HEK293T (cell line): ENCODE measurements around the gene LRRC2.

Source experiments
- CTCF ChIA-PET: fragments of 350-600 bp; formaldehyde crosslinking; extraction: SDS; loops from one replicate; lab custom pipeline; 2021; ENCODE audit warnings: antibody characterized with exemption, inconsistent platforms; lab: Yijun Ruan, JAX
- POLR2A ChIA-PET: fragments of 350-600 bp; formaldehyde crosslinking; extraction: SDS; loops from one replicate; lab custom pipeline; 2020; ENCODE audit warnings: antibody characterized with exemption, inconsistent platforms; lab: Yijun Ruan, JAX
- DNase-seq: peaks from one replicate; pipeline ENCODE4 v3.0.0; 2012; ENCODE audit warnings: mixed read lengths; ENCODE audit errors: extremely low spot score
- ARNT ChIP-seq: fragments of 450-650 bp; IDR thresholded peaks from 2 replicates; pipeline ENCODE4 v1.6.1; 2017; ENCODE audit warnings: mild to moderate bottlenecking
- BHLHE40 ChIP-seq: fragments of 450-650 bp; IDR thresholded peaks from 2 replicates; pipeline ENCODE4 v1.6.1; 2016; ENCODE audit warnings: mild to moderate bottlenecking, moderate library complexity, borderline replicate concordance
- CTBP1 ChIP-seq: fragments of 450-650 bp; IDR thresholded peaks from 2 replicates; pipeline ENCODE4 v1.6.1; 2016; ENCODE audit warnings: borderline replicate concordance
- ELF4 ChIP-seq: fragments of 450-650 bp; IDR thresholded peaks from 2 replicates; pipeline ENCODE4 v1.6.1; 2017; ENCODE audit warnings: antibody characterized with exemption
- FOXA1 ChIP-seq: fragments of 450-650 bp; IDR thresholded peaks from 2 replicates; pipeline ENCODE4 v1.6.1; 2016; ENCODE audit warnings: mild to moderate bottlenecking
- FOXK2 ChIP-seq: fragments of 450-650 bp; IDR thresholded peaks from 2 replicates; pipeline ENCODE4 v1.6.1; 2016; ENCODE audit warnings: mild to moderate bottlenecking
- FOXM1 ChIP-seq: fragments of 450-650 bp; IDR thresholded peaks from 2 replicates; pipeline ENCODE4 v1.6.1; 2017; ENCODE audit warnings: mild to moderate bottlenecking, borderline replicate concordance
- HDGF ChIP-seq: fragments of 450-650 bp; IDR thresholded peaks from 2 replicates; pipeline ENCODE4 v1.6.1; 2017; ENCODE audit warnings: antibody characterized with exemption, borderline replicate concordance
- L3MBTL2 ChIP-seq: fragments of 450-650 bp; conservative IDR thresholded peaks from 2 replicates; pipeline ENCODE4 v1.6.1; 2016; ENCODE audit warnings: mild to moderate bottlenecking
- LEF1 ChIP-seq: fragments of 450-650 bp; IDR thresholded peaks from 2 replicates; pipeline ENCODE4 v1.6.1; 2017; ENCODE audit warnings: mild to moderate bottlenecking, borderline replicate concordance
- NFRKB ChIP-seq: fragments of 450-650 bp; IDR thresholded peaks from 2 replicates; pipeline ENCODE4 v1.6.1; 2016; ENCODE audit warnings: mild to moderate bottlenecking, moderate library complexity
- SP1 ChIP-seq: fragments of 450-650 bp; IDR thresholded peaks from 2 replicates; pipeline ENCODE4 v1.6.1; 2017
- SUZ12 ChIP-seq: fragments of 450-650 bp; IDR thresholded peaks from 2 replicates; pipeline ENCODE4 v1.6.1; 2016; ENCODE audit warnings: mild to moderate bottlenecking
- TARDBP ChIP-seq: fragments of 450-650 bp; IDR thresholded peaks from 2 replicates; pipeline ENCODE4 v1.6.1; 2016
- ZNF384 ChIP-seq: fragments of 450-650 bp; IDR thresholded peaks from 2 replicates; pipeline ENCODE4 v1.6.1; 2016
- TF ChIP-seq, protein P1 (sequence below): fragments of 450-650 bp; IDR thresholded peaks from 2 replicates; pipeline ENCODE4 v1.6.1; 2016

LRRC2 gene

DNA sequence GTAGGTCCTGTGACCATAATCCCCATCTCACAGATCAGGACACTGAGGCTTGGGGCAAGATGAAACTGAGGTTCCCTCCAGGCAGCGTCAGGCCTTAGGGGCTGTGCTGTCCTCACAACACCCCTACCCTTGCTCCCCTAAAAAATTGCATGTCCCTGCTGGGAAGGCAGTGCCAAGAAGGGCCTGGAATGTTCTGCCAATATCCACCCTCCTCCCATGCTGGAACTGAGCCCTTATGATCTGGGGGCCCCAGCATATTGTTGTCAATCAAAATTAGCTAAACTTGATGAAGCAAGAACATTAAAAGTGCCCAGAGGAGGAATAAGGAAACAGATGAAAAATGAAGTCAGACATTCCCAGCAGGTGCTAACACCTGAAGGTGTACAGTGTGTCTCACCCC, 81.7 kb downstream of the LRRC2 start:
- TF ChIP-seq ELF4 = no peak
- no peak for TF ChIP-seq LEF1
- no peak for TF ChIP-seq TARDBP
- TF ChIP-seq FOXA1 = no peak
- TF ChIP-seq FOXK2 = no peak
- ChIA-PET CTCF (no interaction called here), POLR2A (no interaction called here)
- DNase-seq = no peak

DNA sequence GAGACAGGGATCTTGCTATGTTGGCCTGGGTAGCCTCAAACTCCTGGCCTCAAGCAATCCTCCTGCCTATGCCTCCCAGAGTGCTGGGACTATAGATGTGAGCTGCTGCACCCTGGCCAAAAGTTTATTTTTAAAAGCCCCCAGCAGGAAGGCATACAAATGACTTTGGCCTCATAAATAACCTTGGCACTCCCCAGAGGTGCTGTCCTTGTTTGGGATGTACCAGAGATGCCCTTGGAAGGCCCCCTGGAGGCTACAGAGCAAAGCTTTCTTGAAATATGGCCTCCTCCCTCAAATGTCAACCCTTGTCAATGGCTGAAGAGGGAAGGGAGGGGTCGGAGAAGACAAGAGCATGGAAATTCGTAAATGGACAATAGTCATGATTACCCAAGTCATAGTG, 82.3 kb downstream of the LRRC2 start:
- CTCF ChIA-PET = no interaction called here
- no peak for DNase-seq
- POLR2A ChIA-PET = no interaction called here
- TF ChIP-seq HDGF = no peak
- TF ChIP-seq FOXM1 = no peak
- TF ChIP-seq, protein P1, sequence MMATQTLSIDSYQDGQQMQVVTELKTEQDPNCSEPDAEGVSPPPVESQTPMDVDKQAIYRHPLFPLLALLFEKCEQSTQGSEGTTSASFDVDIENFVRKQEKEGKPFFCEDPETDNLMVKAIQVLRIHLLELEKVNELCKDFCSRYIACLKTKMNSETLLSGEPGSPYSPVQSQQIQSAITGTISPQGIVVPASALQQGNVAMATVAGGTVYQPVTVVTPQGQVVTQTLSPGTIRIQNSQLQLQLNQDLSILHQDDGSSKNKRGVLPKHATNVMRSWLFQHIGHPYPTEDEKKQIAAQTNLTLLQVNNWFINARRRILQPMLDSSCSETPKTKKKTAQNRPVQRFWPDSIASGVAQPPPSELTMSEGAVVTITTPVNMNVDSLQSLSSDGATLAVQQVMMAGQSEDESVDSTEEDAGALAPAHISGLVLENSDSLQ = no peak
- TF ChIP-seq ZNF384 = no peak
- TF ChIP-seq FOXK2 = no peak
- TF ChIP-seq SP1 = no peak
- TF ChIP-seq L3MBTL2 = no peak
- no peak for TF ChIP-seq CTBP1

DNA sequence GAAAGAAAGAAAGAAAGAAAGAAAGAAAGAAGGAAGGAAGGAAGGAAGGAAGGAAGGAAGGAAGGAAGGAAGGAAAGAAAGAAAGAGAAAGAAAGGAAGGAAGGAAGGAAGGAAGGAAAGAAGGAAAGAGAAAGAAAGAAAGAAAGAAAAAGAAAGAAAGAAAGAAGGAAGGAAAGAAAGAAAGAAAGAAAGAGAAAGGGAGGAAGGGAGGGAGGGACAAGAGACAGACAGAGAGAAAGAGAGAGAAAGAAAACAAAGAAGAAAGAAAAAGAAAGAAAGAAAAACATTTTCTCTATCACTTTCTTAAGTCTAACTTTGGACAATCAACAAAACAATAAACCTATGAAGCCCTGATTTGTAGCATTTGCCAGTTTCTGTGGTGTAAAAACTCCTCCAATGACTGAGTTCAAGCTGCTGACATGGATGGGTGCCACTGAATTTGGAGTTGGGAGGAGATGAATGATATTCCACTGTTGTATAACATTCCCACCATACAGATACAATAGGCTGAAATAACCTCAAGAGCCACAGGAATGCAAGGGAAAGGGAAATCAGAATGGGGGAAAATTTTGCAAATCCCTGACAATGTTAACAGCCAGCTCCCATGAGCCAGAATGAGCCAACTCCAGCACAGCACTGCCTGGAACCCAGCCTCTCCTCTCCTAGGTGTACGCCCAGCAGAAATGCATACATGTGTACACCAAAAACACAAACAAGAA, 83.3 kb downstream of the LRRC2 start:
- POLR2A ChIA-PET = no interaction called here
- TF ChIP-seq NFRKB (no peak), L3MBTL2 (no peak), ARNT (no peak), ZNF384 (no peak), TARDBP (no peak), SP1 (no peak), FOXK2 (no peak), SUZ12 (no peak)
- DNase-seq = no peak
- CTCF ChIA-PET = no interaction called here

DNA sequence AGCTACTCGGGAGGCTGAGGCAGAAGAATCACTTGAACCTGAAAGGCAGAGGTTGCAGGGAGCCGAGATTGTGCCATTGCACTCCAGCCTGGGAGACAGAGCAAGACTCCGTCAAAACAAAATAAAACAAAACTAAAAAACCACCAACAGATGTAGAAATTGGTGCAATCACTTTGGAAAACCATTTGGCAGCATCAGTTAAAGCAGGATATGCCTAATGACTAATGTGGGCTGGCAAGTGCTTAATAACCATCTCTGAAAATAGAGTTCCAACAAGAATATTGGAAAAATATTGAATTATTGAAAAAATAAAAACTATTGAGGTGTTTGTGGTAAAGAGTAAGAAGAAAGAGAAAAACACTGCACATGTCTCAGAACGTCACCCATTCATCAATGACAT, 84.5 kb downstream of the LRRC2 start:
- ChIA-PET POLR2A (no interaction called here), CTCF (no interaction called here)
- no peak for DNase-seq
- TF ChIP-seq ARNT (no peak), TARDBP (no peak), NFRKB (no peak), BHLHE40 (no peak), SP1 (no peak), HDGF (no peak), FOXA1 (no peak), FOXK2 (no peak), ELF4 (no peak)
- TF ChIP-seq, protein P1 = no peak

DNA sequence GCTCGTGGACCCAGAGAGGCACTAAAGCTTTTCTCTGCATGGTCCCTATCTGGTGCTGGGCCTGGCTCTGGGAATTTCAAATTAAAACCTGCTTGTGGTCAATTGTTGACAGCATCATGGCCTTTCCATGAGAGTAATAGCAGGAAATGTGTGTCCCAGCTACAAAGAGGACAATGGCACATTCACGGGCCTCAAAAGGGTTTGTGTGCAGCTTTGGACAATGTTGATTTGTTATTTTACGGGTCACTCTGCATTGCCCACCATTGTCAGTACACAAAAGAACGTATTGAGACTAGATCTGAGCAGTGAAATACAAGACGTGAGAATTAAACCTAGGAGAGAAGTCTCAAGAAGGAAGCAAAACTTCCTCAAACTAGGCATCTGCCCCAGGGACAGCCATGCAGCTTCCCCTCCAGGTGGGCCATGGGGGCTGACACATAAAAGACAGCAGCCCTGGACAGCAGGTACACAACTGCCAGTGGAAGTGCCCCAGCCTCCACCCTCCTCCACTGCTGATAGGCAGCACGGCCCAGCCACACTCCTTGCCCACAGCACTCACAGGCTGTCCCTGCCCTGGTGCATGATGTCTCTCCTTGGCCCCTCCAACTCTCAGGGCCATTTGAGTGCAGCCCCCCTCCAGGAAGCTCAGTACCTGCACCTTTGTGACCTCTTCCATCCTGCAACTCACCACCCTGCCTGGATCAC, 85.5 kb downstream of the LRRC2 start:
- ChIA-PET CTCF (no interaction called here), POLR2A (no interaction called here)
- TF ChIP-seq ELF4 (no peak), SP1 (no peak), ZNF384 (no peak), FOXA1 (no peak), ARNT (no peak), NFRKB (no peak)
- TF ChIP-seq, protein P1 = no peak
- DNase-seq = no peak

DNA sequence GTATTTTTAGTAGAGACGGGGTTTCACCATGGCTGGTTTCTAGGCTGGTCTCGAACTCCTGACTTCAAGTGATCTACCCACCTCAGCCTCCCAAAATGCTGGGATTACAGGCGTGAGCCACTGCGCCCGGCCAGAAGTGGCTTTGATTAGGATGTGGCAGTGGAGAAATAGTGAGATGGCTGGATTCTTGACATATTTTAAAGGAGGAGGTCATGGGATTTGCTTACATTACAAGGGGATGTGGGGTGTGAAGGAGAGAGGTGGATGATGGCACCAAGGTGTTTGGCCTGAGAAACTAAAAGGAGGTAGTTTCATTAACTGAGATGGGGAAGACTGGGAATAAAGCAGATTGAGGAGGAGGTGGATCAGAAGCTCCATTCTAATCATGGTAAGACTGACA, 86.4 kb downstream of the LRRC2 start:
- CTCF ChIA-PET = no interaction called here
- DNase-seq = no peak
- POLR2A ChIA-PET = no interaction called here
- TF ChIP-seq HDGF (no peak), CTBP1 (no peak), ELF4 (no peak), FOXA1 (no peak), SP1 (no peak), NFRKB (no peak), ZNF384 (no peak), FOXK2 (no peak), SUZ12 (no peak), LEF1 (no peak), TARDBP (no peak)
- TF ChIP-seq, protein P1 = no peak
